GM21723 (cell line): ENCODE data around the gene TMEM42.
"Not testable (repeated sequence)": the region's sequence is repeated elsewhere in the genome, so short reads cannot be mapped to it uniquely, and the experiment has no call there.

ENCODE experiments used
- ATAC-seq: cut with Tn5 transposase; IDR thresholded peaks from one replicate; pipeline ENCODE4 v1.9.1; 2021; ENCODE audit warnings: mild to moderate bottlenecking, moderate library complexity; ENCODE audit not compliant: unreplicated experiment

Gene TMEM42

DNA sequence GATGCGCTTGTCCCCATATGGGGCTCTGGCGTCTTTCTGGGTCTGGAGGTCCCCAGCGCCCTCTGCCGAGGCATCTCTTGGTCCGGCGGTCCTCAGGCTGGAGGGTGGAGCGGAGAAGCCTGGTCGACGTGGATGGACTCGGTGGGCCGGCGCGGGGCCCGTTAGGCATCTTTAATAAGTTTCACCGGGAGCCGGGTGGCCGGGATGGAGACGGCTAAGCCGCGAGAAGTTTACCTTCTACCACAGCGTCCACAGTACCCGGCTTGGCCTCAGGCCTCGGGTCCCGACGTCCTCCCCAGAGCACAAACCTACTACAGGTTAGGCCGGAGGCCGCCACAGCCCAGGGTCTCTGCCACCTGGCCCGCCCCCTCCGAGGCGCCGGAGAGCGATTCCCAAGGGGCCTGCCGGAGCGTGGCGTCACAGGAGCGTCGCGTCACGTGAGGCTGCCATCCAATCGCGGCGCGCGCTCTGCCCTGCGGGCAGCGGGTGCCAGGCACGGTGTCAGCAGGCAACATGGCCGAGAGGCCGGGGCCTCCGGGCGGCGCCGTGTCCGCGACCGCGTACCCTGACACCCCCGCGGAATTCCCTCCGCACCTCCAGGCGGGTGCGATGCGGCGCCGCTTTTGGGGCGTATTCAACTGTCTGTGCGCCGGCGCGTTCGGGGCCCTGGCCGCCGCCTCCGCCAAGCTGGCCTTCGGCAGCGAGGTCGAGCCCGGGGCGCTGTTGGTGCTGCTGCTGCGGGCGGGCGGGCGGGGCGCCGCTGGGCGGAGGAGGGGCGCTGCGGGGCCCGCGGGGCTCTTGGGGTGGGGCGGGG, at the start of gene TMEM42:
Gene TMEM42, plus strand, starts transcription at position 501 of the 814 bp plus-strand sequence. Its CDS starts 13 bp downstream, at position 514.
- peak; percentile 96 for ATAC-seq

DNA sequence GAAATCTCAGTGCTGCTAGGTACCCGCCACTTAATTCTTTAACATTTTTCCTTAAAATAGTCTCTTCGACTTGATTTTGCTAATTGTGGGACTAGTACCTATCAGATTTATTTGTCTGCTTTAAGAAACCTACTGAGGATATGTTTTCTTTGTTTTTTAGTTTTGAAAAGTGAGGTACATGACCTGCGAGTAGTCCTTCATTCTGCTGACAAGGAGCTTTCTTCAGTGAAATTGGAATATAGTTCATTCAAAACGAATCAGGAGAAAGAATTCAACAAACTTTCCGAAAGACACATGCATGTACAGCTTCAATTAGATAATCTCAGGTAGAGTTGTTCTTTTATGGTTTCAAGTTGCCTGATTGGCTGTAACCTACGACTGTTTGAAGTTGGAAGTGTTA, 47.0 kb upstream of the TMEM42 start:
- ATAC-seq = no peak

DNA sequence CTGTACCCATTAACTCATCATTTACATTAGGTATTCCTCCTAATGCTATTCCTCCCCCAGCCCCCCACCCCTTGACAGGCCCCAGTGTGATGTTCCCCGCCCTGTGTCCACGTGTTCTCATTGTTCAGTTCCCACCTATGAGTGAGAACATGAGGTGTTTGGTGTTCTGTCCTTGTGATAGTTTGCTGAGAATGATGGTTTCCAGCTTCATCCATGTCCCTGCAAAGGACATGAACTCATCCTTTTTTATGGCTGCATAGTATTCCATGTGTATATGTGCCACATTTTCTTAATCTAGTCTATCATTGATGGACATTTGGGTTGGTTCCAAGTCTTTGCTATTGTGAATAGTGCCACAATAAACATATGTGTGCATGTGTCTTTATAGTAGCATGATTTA, 45.4 kb upstream of the TMEM42 start:
- ATAC-seq = not testable (repeated sequence)

DNA sequence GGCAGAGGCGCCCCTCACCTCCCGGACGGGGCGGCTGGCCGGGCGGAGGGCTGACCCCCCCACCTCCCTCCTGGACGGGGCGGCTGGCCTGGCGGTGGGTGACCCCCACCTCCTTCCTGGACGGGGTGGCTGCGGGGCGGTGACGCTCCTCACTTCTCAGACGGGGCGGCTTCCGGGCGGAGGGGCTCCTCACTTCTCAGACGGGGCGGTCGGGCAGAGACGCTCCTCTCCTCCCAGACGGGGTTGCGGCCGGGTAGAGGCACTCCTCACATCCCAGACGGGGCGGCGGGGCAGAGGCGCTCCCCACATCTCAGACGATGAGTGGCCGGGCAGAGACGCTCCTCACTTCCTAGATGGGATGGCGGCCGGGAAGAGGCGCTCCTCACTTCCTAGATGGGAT, 40.5 kb upstream of the TMEM42 start:
- not testable (repeated sequence) for ATAC-seq

DNA sequence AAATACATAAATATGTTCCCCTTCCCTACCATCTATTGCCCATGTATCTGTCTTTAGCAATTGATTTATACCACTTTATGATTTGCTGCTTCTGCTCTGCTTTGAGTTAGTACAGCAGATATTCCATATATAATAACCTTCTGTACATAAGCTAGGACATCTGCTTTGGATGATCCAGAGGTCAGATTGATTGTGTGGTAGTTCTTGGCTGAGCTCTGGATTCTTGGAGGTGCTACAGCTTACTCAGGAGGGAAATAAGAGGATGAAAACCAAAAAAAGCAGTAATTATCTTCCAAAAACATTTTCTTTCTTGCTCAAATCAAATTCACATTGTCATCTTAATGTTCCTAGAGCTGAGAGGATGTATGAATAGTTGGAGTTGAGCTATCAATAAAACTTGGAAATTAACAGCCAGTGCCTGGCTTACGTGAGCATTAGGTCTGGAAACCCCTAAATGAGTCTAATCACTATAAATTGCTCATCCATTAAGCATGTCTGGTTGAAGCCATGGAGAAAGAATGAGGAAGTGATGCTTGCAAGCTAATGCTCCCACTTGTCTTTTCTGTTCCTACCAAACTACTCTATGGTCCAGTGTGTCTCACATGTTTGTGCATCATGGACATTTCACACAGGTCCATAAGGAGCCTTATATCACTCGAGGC, 36.3 kb upstream of the TMEM42 start:
- ATAC-seq = no peak

DNA sequence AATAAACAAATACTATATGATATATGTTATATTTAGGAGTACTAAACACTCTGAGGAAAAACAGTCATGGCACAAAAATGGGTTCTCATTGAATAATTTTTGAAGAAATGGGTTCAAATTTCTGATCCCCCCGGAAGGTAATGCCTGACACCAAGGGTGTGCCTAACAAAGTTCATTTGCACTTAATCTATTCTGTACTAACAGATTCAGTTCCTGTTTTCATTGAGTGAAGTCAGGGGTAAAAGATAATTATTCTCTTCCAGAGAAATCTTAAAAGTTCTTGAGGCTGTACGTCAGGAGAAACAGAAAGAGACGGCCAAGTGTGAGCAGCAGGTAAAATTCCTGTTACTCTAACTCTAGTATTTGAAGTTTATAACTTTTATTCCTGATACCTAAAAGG, 34.5 kb upstream of the TMEM42 start:
- no peak for ATAC-seq

DNA sequence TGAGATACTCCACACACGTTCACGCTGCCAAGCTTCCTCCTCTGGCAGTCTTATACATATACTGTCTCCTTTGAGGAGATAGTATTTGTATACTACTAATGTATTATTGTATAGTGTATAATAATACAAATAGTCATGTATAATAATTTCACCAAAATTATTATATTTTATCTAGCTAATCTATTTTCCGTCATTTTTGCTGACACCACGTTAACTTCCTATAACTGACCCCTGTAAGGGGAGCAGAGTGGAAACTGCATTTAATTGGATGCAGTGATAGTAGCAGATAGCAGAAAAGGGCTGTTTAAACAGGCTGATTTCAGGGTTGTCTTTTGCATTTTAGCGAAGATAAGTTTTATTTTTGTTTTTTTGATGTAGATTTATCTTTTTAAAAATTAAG, 30.5 kb upstream of the TMEM42 start:
- no peak for ATAC-seq

DNA sequence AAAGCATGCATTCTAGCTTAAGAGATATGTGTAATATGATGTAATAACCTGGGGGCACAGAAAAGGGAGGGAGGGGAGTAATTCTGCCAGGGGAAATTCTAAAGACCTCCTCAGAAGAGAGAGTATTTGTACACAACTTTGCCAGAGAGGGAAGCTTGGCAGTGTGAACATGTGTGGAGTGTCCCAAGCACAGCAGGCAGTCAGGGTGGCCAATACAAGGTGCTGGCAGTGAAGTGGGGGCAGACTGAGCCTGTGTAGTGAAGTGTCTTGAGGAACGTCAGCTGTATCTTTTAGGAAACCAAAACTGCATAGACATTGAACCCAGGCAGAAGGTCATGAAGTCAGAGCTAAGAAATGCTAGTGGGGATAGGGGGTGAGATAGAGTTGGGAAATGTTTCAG, 29.7 kb upstream of the TMEM42 start:
- no peak for ATAC-seq

DNA sequence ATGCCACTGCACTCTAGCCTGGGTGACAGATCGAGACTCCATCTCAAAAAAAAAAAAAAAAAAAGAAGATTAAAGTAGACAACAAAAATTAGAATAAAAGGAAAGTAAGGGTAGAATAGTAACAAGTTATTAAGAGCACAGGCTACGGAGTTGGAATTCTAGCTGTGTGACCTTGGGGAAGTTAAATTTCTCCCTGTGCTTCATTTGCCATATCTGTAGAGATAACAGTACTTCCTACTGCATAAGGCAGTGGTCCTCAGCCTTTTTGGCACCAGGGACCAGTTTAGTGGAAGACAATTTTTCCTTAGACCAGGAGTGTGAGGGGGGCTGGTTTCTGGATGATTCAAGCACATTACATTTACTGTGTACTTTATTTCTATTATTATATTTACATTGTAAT, 28.7 kb upstream of the TMEM42 start:
- ATAC-seq = no peak

DNA sequence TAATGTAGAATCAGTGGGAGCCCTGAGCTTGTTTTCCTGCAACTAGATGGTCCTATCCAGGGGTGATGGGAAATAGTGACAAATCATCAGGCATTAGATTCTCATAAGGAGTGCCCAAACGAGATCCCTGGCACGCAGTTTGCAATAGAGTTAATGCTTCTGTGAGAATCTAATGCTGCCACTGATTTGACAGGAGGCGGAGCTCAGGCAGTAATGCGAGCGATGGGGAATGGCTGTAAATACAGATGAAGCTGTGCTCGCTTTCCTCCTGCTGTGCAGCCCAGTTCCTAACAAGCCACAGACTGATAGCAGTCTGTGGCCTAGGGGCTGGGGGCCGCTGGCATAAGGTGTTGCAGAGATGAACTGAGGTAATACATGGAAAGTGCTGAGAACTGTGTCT, 28.3 kb upstream of the TMEM42 start:
- no peak for ATAC-seq

DNA sequence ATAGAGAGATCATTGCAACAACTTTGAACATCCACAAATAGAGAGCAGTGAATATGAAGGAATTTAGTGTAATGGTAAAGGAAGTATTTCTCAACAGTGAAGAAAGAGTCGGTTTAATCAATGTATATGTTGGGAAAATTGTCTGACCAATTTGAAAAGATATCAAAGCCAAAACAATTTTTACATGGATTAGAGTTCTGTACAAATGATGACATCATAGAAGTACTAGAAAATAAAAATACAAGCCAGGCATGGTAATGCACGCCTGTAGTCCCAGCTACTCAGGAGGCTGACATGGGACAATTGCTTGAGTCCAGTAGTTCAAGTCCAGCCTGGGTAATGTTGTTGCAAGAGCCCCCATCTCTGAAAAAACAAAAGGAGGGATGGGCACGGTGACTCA, 26.0 kb upstream of the TMEM42 start:
- no peak for ATAC-seq

DNA sequence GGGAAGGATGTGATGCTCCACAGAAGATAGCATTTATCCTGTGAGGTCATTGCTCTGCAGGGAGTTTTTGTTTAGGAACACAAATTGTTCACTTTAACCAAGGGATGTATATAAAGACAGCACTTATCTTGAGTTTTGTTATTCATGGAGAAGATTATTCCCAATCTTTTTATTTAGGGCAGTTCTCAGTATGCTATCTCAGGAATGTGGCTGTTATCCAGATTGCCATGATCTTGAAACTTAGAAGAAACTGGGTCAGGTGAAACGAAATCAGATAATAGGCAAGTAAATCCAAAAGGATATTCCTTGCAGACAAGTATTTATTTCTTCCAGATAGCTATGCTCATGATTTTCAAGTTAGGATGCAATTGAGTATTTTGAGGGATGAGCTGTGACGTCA, 19.3 kb upstream of the TMEM42 start:
- no peak for ATAC-seq

DNA sequence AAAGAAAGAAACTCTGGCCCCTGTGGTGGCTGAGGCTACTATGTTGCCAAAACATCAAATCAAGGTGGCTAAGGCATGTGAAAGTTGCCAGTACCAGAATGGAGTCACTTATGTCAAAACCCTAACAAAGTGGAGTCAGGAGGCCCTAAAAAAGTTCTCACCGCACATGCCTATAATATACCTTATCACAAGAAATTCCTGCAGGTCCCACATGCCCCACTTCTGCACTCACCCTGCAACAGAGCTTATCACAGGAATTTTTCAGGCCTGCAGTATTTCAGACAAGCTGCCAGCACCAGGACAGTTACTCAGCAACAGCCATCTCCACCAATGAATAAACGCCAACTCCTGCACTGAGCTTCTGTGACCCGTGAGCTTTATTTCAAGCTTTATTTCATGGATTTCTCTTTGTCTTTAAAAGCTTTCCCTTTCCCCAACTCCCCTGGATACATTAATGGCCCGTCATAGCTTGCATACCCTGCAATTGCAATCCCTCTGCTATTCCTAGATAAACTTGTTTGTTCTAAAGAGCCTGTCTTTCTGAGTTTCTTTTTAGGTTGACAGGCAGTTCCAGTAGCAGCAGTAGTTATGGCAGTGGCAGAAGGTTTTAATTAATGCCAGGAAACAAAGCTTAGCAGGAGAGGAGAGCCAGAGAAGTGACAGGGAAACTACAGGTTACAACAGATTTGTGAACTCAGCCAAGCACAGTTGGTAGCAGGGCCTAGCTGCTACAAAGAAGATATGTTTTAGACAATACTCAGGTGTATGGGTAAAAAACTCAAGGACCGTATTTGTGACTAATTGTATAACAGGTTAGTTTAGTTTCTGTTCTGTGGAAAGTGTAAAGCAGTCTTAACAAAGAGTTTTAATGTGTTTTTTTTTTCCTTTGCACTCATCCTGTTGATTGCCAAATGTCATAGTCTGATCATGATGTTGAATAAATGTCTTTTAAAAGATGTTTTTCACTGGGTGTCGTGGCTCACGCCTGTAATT, 15.9 kb upstream of the TMEM42 start:
- no peak for ATAC-seq

DNA sequence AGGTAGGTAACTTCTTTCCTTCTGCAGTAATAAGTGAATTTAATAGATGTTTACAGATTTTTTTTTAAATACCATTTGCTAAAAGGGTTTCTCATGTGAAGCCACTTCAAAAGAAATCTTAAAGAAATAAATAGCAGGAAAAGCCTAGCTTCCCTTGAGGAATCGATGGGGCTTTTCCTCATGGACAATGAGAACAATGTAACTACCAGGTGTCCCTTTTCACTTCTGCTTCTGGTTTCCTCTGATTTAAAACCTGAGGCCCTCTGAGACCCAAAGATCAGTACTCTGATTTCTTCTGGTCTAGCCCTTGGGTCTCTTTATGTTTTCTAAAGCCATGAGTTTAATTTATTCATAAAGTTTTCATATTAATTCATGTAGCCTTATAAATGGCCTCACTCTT, 13.1 kb upstream of the TMEM42 start:
- ATAC-seq = no peak

DNA sequence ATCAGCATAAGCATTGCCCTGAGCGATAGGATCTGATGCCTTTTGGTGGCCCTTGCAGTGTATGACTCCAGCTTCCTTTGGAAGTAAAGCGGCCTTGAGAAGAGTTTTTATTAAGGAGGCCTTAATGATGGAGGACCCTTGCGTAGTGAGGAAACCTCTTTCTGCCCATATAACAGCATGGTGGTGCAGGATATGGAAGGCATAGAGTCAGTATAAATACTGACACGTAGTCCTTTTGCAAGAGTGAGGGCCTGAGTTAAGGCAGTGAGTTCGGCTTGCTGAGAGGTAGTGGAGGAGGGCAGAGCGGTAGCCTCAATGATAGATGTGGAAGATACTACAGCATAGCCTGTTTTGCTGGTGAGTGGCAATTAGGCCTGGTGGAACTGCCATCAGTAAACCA, 5.0 kb upstream of the TMEM42 start:
- not testable (repeated sequence) for ATAC-seq

DNA sequence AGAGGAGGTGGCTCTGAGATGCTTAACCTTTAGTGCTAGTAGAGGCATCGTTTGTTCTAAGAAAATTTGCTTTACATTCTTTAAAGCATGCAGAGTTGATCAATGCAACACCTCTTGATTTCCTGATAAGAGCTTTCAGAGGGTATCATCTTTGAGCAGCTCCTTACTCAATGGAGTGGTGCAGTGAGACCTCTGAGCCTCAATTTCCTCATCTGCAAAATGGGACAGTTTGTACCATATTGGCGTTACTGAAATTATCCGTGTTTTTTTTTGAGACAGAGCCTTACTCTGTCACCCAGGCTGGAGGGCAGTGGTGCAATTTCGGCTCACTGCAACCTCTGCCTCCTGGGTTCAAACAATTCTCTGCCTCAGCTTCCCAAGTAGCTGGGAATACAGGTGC, 1.6 kb upstream of the TMEM42 start:
- no peak for ATAC-seq

DNA sequence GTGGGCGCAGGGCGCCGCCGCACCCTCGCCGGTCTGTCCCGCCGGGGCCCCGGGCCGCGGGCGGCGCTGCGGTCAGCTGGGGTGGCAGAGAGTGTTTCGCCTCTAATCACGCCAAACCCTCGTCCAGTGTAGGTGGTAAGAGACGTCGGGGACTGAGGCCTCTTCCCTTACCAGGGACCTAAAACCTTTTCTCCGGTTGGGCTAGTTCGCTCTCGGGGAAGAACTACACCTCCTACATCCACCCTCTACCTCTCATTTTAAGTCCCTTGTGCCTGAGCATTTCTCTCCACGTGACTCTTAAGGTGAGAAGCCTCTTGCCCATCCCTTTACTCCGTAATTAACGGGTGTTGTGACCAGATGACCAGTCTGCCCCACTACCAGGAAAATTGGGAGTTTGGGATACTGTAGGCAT, 520 bp downstream of the TMEM42 start:
- ATAC-seq = peak; percentile 31

DNA sequence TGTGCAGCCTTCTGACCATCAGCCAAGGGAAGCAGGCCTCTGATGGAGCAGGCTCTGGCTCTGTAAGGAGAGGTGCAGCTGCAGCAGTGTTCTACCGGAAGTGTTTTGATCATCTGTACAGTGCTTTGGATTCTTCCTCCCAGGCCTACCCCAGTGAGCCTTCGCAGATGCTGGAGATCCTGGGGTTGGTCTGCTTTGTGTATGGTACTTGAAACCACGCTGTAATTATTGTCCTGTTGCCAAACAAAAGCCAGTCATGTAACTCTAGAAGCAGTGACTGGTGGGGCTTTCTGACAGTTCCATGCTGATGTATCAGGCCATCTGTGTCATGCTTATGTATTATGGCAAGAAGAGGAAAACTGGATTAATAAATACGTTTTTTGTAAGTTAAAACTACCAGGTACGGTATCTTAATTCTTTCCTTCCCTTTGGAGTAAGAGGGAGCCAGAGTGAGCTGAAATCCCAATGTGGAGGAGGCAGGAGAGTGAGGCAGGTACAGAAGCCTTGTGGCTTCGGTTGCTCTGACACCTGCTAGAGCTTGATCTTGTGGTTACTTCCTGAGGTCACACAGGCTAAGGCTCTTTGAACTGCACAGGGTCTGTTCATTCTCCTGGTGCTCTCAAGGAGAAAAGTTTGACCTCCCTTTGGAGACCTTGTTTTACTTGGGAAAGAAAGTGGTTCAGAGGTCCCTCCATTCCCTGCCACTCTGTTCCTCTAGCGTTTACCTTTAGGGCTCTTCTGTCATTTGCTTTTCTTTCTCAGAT, 3.7 kb downstream of the TMEM42 start:
- ATAC-seq = no peak

DNA sequence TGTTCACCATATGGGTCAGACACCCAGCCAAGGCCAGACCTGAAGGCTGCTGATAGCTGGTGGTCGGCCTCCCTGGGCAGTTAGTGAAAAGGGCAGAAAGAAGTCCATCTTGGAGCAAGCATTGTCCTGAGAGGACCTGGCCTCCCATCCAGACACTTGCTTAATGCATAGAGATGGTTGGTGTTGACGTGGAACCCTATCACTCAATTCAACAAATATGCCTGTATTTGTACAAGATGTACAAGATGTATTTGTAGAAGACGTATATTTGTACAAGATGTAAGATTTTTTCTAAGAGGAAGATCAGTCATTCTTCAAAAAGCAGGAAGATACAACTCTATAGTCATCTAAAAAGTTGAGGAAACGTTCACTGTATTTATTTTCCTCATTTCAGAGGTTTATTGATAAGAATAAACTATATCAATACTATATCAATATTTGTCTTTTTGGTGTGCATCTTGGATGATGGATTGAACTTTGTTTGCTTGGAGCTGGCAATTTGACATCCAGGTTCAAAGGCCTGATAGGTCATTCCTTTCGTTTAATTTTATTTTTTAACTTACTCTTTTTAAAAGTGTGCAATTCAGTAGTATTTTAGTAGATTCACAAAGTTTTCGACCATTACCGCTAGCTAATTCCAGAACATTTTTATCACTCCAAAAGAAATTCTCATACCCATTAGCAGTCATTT, 5.9 kb downstream of the TMEM42 start:
- ATAC-seq = no peak
